H1 (cell line): ENCODE data around the gene KLHL28. TPM values are rescaled to one million over a fixed set of nuclear protein-coding genes. Genes with fewer than 3 reads are reported as not detected.

Experiments
- EZH2 ChIP-seq: fragments of 200-600 bp; sonication (generic); IDR thresholded peaks from 2 replicates; pipeline ENCODE4 v1.7.1; 2012; ENCODE audit warnings: low read depth, mild to moderate bottlenecking, moderate library complexity, low read length, inconsistent platforms; ENCODE audit not compliant: severe bottlenecking
- SAP30 ChIP-seq: fragments of 300-600 bp; sonication (generic); IDR thresholded peaks from 2 replicates; pipeline ENCODE4 v1.7.1; 2012; ENCODE audit warnings: low read length, moderate library complexity, mild to moderate bottlenecking, inconsistent platforms; ENCODE audit not compliant: insufficient read depth, insufficient replicate concordance
- polyA plus RNA-seq, 7 experiments: library from polyadenylated mRNA; depleted of rRNA in 3 of 7; stranded (reverse) in 5 of 7; unstranded in 2 of 7; fragments of >200 nt in 5 of 7; fragments of 200-250 nt in 2 of 7; gene quantifications; 1 replicate in 5 of 7; 2 replicates in 1 of 7; 4 replicates in 1 of 7; pipeline versions ENCODE4 v1.2.1 to v1.2.3, GENCODE V29; 2011 to 2013; ENCODE audit warnings: missing spikeins in 2 of 7, mixed read lengths in 2 of 7
- total RNA-seq: library from RNA; stranded (reverse); fragmentation: NEBNext Ultra II Directional; extraction: Animal tissue kit (Norgen Biotek cat#: 25700); gene quantifications from 2 replicates; pipeline ENCODE4 v1.2.1, GENCODE V29; 2021

Gene KLHL28
- total and polyA plus RNA-seq, 2 of the 8 experiments (the other 6 are each of a cell fraction or from before 2014, with no cell fraction given) = 3.3 to 10.5 TPM

DNA sequence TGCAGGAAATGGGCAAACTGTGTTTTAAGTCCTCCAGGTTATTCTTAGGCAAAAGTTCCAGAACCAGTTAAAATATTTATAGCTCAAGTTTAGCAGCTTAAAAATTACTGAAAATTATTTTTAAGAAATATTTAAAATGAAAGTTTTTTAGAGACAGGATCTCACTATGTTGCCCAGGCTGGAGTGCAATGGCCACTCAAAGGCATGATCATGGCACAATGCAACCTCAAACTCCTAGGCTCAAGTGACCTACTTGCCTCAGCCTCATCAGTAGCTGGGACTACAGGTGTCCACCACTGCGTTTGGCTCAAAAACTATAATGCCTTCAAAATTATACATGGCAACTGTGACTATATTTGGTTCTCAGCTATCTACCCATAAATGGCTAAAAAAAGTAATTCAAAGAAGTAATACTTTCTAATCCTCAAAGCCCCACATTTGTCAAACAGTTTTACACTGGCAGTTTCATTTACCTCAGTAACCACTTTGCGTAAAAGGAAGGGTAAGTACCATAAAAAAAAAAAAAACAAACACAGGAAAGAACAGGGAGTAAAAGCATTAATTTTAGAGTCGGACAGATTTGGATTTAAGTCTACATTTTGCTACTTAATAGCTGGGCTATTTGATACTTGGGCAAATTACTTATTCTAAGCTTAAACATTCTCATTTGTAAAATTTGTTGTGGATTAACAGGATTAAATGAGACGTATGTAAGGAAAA lies 9.2 kb downstream of the KLHL28 start (continued):
- no peak for TF ChIP-seq SAP30
- TF ChIP-seq EZH2 = no peak
